LoVo (cell line): ENCODE measurements around the gene SERTAD2.

Source experiments
- DNase-seq: peaks from one replicate; pipeline ENCODE4 v3.0.0-alpha.2; 2016; ENCODE audit warnings: low spot score

SERTAD2 gene

DNA sequence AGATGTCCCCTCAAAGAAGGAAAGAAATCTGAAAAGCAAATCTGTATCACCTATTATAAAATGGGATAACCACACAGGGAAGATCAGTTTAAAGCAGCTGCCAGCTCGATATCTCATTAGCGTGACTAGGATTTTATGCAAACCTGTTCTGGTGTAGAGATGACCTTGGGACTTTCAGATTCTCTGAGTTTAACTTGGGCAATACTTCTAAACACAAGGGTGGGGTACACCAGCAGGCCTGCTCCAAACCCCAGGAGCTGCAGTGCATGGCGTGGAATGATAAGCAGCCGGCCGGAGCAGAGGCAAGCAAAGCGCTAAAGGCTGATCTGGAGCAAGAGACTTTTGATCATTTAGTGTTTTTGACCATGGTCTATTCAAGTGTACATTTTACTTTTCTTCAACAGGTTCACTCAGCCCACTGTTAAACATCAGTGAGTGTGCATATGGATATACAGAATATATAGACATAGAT lies 4.7 kb downstream of the SERTAD2 start:
- peak; percentile 55 for DNase-seq

GRCh38 chr2:64646007-64646880 lies 7.5 kb downstream of the SERTAD2 start:
- peak; percentile 70 for DNase-seq

GRCh38 chr2:64644458-64645382 lies 9.0 kb downstream of the SERTAD2 start:
- no peak for DNase-seq

GRCh38 chr2:64643838-64644457 lies 9.8 kb downstream of the SERTAD2 start:
- DNase-seq: no peak

- no peak for DNase-seq
Measured at GRCh38 chr2:64641599-64641998, 12.1 kb downstream of the SERTAD2 start.

GRCh38 chr2:64640153-64641044 lies 13.3 kb downstream of the SERTAD2 start:
- DNase-seq: no peak

DNA sequence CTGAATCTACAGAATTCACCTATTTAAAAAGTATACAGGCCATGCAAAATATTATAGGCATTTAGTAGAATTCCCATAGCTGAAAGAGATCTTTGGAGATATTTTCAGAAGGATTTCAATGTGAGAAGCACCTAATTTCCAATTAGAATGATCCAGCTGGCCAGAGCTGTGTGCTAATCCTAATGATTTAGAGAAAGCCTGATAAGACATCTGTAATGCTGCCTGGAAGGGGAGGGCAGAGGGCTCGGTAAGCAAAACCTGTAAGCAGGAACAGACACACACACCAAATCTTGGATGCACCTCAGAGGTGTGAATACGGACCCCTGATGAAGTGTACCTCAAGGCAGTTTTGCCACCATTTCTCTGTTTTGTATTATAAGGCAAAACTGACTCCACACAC lies 14.0 kb downstream of the SERTAD2 start:
- DNase-seq: no peak

DNA sequence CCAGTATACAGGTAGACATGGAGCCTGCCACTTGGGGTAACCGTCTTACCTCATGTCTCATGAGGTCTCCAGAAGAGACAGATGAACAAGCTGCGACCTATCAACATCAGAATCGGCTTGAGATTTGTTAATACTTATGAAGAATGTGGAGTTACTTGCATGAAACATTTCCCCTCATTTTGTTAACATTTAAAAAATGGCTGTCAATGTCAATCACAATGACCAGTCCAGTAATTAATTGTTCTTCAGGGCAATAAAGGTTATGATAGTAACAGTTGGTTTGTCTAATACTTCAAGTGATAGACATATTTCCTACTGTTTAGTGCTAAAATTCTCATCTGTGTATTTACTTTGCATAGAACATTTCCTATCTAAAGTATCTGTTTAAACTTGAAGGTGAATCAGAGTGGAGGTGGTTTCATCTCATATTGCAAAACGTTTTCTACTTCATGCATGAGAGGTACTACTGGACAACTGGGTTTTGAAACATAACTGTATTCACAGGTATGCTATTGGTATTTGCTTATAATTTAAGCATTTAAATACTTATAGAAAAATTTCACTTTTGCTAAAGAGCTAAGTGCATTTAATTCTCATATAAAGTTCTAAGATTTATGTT lies 15.1 kb downstream of the SERTAD2 start:
- no peak for DNase-seq

- DNase-seq: no peak
Measured at GRCh38 chr2:64637931-64638330, 15.8 kb downstream of the SERTAD2 start.

DNA sequence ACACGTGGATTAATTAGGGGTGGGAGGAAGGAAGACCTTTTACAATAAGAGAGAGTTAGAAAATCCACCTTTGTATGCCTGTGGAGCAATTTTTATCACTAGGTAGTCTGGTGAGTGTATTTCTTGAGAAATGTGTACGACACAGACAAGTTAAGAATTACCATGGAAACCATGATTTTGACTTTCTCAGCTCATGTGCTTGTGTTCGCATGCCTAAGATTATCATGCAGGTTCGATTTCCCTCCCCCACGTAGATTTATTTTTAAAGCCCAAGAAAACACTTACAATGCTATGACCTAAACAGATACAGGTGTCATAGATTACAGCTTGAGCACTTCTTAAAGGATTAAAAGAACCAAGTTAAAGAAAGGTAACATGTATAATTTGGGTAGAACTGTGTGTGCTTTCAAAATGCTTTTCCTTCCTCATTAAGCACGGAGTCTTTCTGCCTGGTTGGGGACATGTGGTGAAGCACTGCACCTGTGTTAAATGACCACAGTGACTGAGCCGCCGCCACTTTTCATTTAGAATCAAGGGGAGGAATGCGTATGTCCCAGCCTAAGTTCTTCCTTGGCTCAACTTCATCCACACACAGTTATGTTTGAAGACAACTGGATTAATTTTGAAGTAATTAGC lies 16.6 kb downstream of the SERTAD2 start:
- DNase-seq: no peak

DNA sequence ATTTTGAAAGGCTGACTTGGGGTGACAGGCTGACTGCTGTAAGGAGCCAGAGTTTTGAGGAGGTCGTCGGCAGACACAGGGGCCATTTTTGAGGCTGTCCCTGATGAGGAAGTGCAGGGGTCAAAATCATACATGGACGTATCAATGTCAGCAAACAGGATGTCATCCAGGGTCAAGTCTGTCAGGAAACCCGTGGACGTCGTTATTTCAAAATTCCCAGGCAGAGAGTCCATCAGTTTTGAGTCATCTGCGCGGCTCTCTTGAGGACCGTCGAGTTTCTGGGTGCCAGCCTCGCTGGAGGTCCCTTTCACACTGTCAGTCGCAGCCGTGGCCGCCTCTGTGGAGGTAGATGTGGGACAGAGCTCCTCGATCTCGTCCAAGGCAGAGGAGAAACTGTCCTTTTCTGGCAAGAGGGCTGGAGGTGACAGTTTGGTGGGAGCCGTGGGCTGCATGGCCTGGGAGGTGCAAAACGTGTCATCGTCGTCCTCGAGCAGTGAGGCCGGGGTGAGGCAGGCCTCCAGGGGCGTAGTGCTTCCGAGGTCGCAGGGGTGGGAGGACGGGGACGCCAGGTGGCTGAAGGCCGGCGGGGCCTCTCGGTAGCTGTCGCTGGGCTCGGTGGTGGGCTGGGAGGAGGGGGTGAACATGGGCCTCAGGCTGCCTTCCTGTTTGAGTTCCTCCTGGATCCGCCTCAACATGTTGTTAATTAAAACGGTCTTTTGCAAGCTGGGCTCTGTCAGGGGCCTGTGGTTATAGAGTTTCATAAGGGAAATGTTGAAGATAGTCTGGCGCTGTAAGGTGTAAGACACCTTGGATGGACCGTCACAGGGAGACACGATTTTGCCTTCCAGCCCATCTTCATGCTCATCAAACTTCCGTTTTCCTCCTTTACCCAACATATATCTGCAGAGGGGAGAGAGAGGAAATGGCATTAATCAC lies 17.5 kb downstream of the SERTAD2 start:
- DNase-seq: no peak

DNA sequence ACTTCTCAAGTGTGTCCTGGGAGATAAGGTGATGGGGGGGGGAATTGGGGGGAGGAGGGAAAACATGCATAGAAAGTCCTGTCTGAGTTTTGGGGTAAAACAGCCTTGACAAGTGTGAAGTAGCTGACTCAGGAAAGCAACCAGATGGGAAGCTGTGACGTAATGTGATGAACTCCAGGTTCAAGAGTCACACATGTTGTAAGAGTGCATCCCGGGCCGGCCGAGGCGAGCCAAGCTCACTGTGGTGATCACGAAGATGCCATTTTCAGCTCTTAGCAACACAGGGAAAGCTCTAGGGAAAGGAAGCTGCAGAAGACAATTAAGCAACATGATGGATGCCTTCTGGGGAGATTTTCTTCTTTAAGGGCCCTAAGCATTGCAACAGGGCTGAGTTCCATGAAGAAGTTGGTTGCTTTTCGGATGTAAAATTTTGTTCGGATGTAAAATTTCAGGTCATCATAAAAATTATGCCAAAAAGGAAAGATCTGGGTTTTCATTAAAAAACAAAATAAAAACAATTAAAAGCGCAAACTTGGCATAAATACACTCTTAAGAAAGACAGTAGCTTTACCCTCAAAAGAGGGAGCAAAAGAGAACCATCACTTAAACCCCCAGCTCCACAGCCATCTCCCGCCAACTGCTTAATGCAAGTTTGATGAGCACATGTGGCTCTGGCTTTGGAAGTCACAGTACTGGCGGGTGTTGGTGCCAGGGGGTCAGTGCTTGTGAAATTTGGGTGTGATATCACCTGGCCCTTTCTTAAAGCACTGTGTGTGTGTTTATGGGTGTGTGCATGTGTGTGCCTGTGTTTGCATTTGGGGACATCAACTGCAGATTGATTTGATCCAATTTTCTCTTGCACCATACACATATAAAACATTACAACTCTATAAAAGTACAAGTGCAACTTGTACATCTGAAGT lies 19.1 kb downstream of the SERTAD2 start:
- DNase-seq: no peak

DNA sequence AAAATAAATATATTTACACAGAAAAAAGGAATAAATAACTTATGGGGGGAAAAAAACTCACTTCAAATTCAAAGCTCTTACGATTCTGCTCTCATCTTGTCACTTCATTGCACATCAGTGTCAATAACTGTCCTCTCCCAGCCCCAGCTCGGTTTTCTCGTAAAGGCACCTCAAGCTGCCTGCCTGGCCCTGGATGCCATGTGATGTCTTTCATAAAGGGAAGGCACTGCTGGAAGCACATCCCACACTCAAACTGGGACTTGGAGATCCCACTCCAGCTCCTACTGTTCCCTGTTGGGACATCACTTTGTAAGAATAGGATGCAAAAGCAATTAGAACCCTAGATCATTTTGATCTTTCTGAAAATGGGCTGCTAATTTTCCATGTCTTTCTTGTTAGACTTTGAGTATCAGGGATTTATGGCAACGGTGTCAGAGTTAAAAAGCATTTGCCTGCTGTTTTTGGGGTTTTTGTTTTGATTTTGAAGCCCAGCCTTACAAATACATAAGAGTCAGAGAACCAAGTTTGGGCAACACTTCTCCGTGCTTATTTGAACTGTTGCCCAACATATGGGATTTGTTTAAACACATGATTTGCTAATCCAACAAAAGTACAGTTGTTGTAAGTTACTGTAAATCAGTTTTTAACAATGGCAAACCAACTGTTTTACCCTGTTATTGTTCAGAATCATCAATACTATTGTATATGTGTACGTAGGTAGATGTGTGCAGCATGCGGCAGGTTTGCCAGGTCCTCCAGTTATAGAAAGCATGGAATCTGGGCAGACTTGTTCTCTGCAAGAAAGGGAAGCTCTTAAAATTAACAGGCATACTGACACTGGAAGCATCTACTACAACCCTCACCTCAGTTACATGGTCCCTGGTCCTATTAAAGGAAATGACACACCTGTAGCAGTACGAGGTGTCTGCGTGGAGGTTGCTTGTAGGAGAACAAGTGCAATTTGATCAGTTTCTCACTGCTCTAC lies 20.6 kb downstream of the SERTAD2 start:
- DNase-seq: no peak

DNA sequence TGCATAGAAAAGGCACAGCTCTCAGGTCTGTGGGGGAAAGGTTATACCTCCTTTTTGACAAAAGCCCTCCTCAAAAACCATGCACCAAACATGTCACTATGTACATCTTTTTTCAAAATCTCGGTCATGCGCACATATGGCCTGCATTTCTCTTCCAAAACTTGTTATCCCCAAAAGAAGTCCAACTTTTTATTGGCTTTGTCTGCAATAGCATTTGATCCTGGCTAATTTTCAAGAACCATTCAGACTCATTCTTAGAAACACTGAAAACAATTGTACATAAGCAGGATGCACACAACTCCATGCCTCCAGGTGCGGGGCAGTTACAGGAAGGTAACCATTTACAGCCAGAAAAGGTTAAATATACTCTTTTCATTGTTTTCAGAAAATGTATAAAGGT lies 21.9 kb downstream of the SERTAD2 start:
- no peak for DNase-seq

- no peak for DNase-seq
Measured at GRCh38 chr2:64630752-64631151, 23.0 kb downstream of the SERTAD2 start.

DNA sequence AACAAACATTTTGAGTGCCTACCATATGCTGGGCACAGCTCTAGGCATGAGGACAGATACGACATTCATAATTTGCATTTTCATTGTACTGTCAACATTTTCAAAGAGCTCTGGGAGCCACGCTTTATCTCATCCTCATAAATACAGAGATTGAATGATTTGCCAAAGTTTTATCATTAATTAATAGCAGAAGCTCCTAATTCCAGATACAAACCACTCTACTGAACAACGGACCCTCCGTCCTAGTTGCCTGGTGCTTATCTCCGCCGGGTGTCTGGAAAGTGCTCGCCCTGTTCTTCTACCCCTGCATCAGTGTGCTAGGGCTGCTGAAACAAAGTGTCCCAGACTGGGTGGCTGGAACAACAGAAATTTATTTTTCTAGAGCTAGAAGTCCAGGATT lies 23.8 kb downstream of the SERTAD2 start:
- no peak for DNase-seq

- DNase-seq: no peak
Measured at GRCh38 chr2:64629329-64629781, 24.4 kb downstream of the SERTAD2 start.
